Heart left ventricle (tissue), 16 donors: ENCODE measurements around the gene C14orf132. TPM values are rescaled to one million over a fixed set of nuclear protein-coding genes. Genes with fewer than 3 reads are reported as not detected.

Experiments
- ATAC-seq, 4 donors: fragments of 200-7000 bp; cut with Tn5 transposase; one replicate each; pipeline ENCODE4 v1.9.1; 2020 to 2022; ENCODE audit warnings: moderate library complexity in 4 of 4, mild to moderate bottlenecking in 3 of 4, moderate number of reproducible peaks in 1 of 4
- DNase-seq, 5 donors: peaks; one replicate each; pipeline ENCODE4 v3.0.0-alpha.2; 2020
- H3K27ac ChIP-seq, 12 donors: fragments of 200-600 bp; sonication (generic) in 4 of 12; one replicate each; pipeline versions ENCODE4 v1.5.0 to v1.8.0; 2016 to 2022; ENCODE audit warnings: mild to moderate bottlenecking in 2 of 12
- H3K27me3 ChIP-seq, 9 donors: fragments of 200-600 bp; sonication (generic) in 2 of 9; one replicate each; pipeline versions ENCODE4 v1.5.1 to v1.8.0; 2016 to 2022; ENCODE audit warnings: mild to moderate bottlenecking in 3 of 9
- H3K36me3 ChIP-seq, 9 donors: fragments of 200-600 bp; sonication (generic) in 2 of 9; one replicate each; pipeline versions ENCODE4 v1.5.0 to v1.8.0; 2018 to 2022; ENCODE audit warnings: mild to moderate bottlenecking in 2 of 9
- H3K4me1 ChIP-seq, 12 donors: fragments of 200-600 bp; sonication (generic) in 4 of 12; one replicate each; pipeline versions ENCODE4 v1.5.0 to v1.8.0; 2016 to 2022; ENCODE audit warnings: mild to moderate bottlenecking in 3 of 12
- H3K4me3 ChIP-seq, 12 donors: fragments of 200-600 bp; sonication (generic) in 4 of 12; one replicate each; pipeline versions ENCODE4 v1.5.0 to v1.8.0; 2017 to 2022; ENCODE audit warnings: mild to moderate bottlenecking in 9 of 12, moderate library complexity in 4 of 12
- H3K9me3 ChIP-seq, 12 donors: fragments of 200-600 bp; sonication (generic) in 4 of 12; one replicate each; pipeline versions ENCODE4 v1.5.0 to v1.8.0; 2016 to 2022; ENCODE audit warnings: mild to moderate bottlenecking in 1 of 12
- POLR2A ChIP-seq, 2 donors: fragments of 450-650 bp; IDR thresholded peaks; one replicate each; pipeline ENCODE4 v1.6.1; 2017; ENCODE audit warnings: antibody characterized with exemption in 2 of 2, mild to moderate bottlenecking in 2 of 2, moderate library complexity in 2 of 2
- WGBS, 4 donors: extraction: QIAGEN DNeasy Blood & Tissue Kit in 2 of 4; methylation state at CpG; one replicate each; pipeline versions ENCODE4 v1.1.5 to v1.1.7; 2013 to 2018; 5-methylcytosine and 5-hydroxymethylcytosine counted together
- intact Hi-C, 10 donors: fragments of 100-400 bp; cut with DNase I; formaldehyde crosslinking; loops; one replicate each; pipeline versions ENCODE4 v1.11.1 to v1.14.2; 2022
- polyA plus RNA-seq, 2 donors: library from polyadenylated mRNA; stranded (reverse); fragments of 200-250 nt; gene quantifications; one replicate each; pipeline ENCODE4 v1.2.3, GENCODE V29; 2013
- total RNA-seq, 9 donors: library from RNA; depleted of rRNA in 2 of 9; stranded (reverse); fragments of >200 nt in 2 of 9; fragmentation: NEBNext Ultra II Directional in 3 of 9; extraction: Animal tissue kit (Norgen Biotek cat#: 25700) in 3 of 9; gene quantifications; one replicate each; pipeline versions ENCODE4 v1.1.0 to v1.2.4, GENCODE V29; 2016 to 2023
- TF ChIP-seq, protein P1 (sequence below), 12 donors: fragments of 200-600 bp; sonication (generic) in 4 of 12; IDR thresholded peaks; one replicate each; pipeline versions ENCODE4 v1.5.0 to v1.8.0; 2018 to 2022; ENCODE audit warnings: antibody characterized with exemption in 12 of 12, mild to moderate bottlenecking in 5 of 12
- donor health status: ischemic (EF 13 %, LVEDD 7.1; RV severe dilation, severe dysfunction).
- donor health status: healthy with polysubstance abuse.
- donor health status: DM: no; HTN: yes; CAD: no.
- donor health status: DM: no; HTN: no; CAD: no.
- donor health status: ischemic (EF 25% LVEDD 6.9; RV normal size, moderate dysfunction).
- donor health status: ischemic (EF 25% LVEDD 5.7; RV mildly dilated, moderate dysfunction).
- donor health status: healthy.
- donor health status: DM: yes; HTN: yes; CAD: no.
- donor health status: ischemic (EF 35%, LVEDD 5.7; RV mildly dilated, moderate dysfunction).
- donor health status: nonischemic (EF 11% LVEDD 7.7; RV severe dilation, severe dysfunction).
- donor health status: DM: yes; HTN: yes; CAD: no.
- donor health status: PGD.
- donor health status: ischemic (EF 29% LVEDD 5.4; RV normal size, mild dysfunction).
- donor health status: nonischemic (EF 23%, LVEDD 6.1; RV moderate dilation, normal function).

The C14orf132 gene
- total and polyA plus RNA-seq, 11 donors: 0.76 to 14.9 (median 1.8) TPM

DNA sequence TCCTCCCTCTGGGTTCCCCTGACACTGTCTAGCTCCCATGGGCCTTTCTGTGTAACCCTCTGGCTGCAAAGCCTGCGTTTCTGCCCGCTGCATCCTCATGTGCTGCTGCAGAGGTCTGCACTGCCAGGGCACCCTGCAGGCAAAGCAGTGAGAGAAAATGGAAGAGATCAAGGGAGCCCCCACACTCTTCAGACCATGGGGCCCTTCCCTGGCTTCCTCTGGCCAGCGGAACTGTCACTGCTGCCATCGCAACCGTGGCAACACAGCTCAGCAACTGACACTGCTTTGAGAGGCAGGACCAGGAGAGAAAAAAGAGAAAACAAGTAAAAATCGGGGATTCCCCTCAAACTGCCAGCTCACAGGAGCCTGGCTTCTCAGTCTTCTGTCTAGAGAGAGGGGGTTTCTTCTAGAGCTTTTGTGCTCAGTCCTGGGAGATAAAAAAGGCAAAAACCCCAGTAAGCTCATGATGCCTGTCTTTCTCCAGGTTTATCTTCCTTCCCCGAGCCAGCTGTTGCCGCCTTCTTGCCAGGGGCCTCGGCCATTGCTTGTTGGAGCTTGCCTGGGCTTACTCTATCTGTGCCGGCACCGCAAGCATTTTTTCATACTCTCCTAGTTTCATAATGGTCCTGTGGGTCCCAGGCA lies 38.9 kb downstream of the C14orf132 start:
- intact Hi-C loops: no loop called here
- WGBS, 4 donors: 67 to 75% (median 68%) methylated on average over 11 of the region's 11 CpGs
- TF ChIP-seq POLR2A (IDR thresholded peaks at IDR 0.05): no peak
- TF ChIP-seq, protein P1, sequence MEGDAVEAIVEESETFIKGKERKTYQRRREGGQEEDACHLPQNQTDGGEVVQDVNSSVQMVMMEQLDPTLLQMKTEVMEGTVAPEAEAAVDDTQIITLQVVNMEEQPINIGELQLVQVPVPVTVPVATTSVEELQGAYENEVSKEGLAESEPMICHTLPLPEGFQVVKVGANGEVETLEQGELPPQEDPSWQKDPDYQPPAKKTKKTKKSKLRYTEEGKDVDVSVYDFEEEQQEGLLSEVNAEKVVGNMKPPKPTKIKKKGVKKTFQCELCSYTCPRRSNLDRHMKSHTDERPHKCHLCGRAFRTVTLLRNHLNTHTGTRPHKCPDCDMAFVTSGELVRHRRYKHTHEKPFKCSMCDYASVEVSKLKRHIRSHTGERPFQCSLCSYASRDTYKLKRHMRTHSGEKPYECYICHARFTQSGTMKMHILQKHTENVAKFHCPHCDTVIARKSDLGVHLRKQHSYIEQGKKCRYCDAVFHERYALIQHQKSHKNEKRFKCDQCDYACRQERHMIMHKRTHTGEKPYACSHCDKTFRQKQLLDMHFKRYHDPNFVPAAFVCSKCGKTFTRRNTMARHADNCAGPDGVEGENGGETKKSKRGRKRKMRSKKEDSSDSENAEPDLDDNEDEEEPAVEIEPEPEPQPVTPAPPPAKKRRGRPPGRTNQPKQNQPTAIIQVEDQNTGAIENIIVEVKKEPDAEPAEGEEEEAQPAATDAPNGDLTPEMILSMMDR (IDR thresholded peaks at IDR 0.05): no peak
- Histone ChIP-seq H3K4me1 (no peaks in the 10 kb centered on the region), H3K36me3 (no peaks in the 10 kb centered on the region), H3K4me3 (no peak overlapping the region), H3K9me3 (peaks cover 0 to 9% (median 0%) of the 10 kb centered on the region in 12 donors), H3K27me3 (peaks cover 0 to 8% (median 0%) of the 10 kb centered on the region in 9 donors), H3K27ac (no peak overlapping the region)
- no peak for DNase-seq
- no peak for ATAC-seq

DNA sequence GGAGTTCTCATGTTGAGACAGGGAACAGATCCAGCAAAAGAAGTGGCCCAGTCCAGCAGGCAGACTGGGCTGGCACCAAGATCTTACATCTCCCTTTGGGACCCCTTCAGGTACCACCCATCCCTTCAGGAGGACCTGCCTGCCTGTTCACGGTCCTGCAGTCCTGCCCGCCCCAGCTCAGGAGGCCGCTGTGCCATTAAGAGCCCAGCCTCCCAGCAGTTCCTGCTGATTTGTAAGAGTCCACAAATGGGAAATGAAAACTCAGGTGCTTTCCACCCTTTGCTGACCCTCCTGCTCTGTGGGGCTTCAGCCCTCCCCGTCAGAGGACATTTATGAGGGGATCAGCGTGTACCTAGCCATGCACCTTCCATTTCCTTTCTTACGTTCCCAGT lies 39.5 kb downstream of the C14orf132 start:
- no peak for DNase-seq
- 74 to 93% (median 88%) methylated on average over 6 of the region's 6 CpGs for WGBS, 4 donors
- TF ChIP-seq POLR2A (IDR thresholded peaks at IDR 0.05): no peak
- TF ChIP-seq, protein P1 (IDR thresholded peaks at IDR 0.05): no peak
- peaks cover 0 to 4% (median 0%) of the 10 kb centered on the region in 12 donors for H3K9me3 ChIP-seq
- no peak overlapping the region for H3K27ac ChIP-seq
- no peaks in the 10 kb centered on the region for H3K36me3 ChIP-seq
- intact Hi-C loops: no loop called here
- no peak overlapping the region for H3K4me3 ChIP-seq
- no peaks in the 10 kb centered on the region for H3K4me1 ChIP-seq
- no peak for ATAC-seq
- H3K27me3 ChIP-seq: peaks cover 0 to 8% (median 0%) of the 10 kb centered on the region in 9 donors

DNA sequence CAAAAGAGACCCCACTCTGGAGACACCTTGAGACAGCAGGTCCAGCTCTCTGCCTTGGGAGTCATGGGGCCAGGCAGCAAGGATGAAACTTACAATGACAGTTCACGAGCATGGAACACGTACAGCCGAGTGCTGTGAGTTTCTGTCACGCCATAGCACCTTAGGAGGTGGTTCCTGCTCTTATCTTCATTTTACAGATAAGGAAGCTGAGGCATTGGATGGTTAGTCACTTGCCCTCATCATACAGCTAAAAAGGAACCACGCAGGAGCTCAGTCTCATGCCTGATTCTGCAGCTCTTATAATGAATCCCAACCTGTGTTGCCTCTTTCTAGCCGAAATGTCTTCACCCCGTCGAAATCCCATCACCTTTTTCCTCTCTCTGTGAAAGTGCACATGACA lies 39.9 kb downstream of the C14orf132 start:
- no peak for ATAC-seq
- DNase-seq: no peak
- TF ChIP-seq, protein P1 (IDR thresholded peaks at IDR 0.05): no peak
- TF ChIP-seq POLR2A (IDR thresholded peaks at IDR 0.05): no peak
- Histone ChIP-seq H3K27me3 (peaks cover 0 to 8% (median 0%) of the 10 kb centered on the region in 9 donors), H3K36me3 (no peaks in the 10 kb centered on the region), H3K4me1 (no peaks in the 10 kb centered on the region), H3K4me3 (no peak overlapping the region), H3K9me3 (no peaks in the 10 kb centered on the region), H3K27ac (no peak overlapping the region)
- WGBS, 4 donors: 58 to 61% (median 60%) methylated on average over 8 of the region's 8 CpGs
- intact Hi-C loops: no loop called here

GRCh38 chr14:96080571-96080970 lies 41.4 kb downstream of the C14orf132 start:
- Histone ChIP-seq H3K4me1 (no peaks in the 10 kb centered on the region), H3K27ac (no peak overlapping the region), H3K36me3 (no peaks in the 10 kb centered on the region), H3K27me3 (peaks cover 0 to 8% (median 0%) of the 10 kb centered on the region in 9 donors), H3K4me3 (no peak overlapping the region), H3K9me3 (no peaks in the 10 kb centered on the region)
- TF ChIP-seq, protein P1 (IDR thresholded peaks at IDR 0.05): no peak
- TF ChIP-seq POLR2A (IDR thresholded peaks at IDR 0.05): no peak
- DNase-seq (no peak), ATAC-seq (no peak)
- intact Hi-C loops: no loop called here
- WGBS, 4 donors: 86 to 93% (median 88%) methylated on average over 10 of the region's 10 CpGs
